ENCODE data around the gene RASIP1.
A peak's percentile ranks its signal among the peaks of the same experiment; 100 is the strongest.
"Not testable (repeated sequence)": the region's sequence is repeated elsewhere in the genome, so short reads cannot be mapped to it uniquely, and the experiment has no call there.

The RASIP1 gene

GRCh38 chr19:48680436-48681126 is 59.8 kb downstream of the RASIP1 start:
- 92% methylated on average over 45 of the region's 45 CpGs for WGBS
- Histone ChIP-seq H2BK5ac (ENCODE audit: low read depth, low read length, poor library complexity, severe bottlenecking) (no peak overlapping the region), H3K27me3 (ENCODE audit: control insufficient read depth in 1 of 2, insufficient read depth in 1 of 2, low read length in 2 of 2) (peaks cover 10 to 22% of the 10 kb centered on the region in 2 experiments), H3K79me1 (replicated peaks; ENCODE audit: low read length, poor library complexity, severe bottlenecking) (no peaks in the 10 kb centered on the region), H2BK120ac (ENCODE audit: low read depth, low read length) (no peak overlapping the region), H3K9ac (ENCODE audit: low read length) (no peak overlapping the region), H3K4me2 (ENCODE audit: low read length, poor library complexity, severe bottlenecking) (no peak overlapping the region), H4K8ac (ENCODE audit: low read length) (peak overlapping the region; percentile 13), H3K27ac (ENCODE audit: low read length, poor library complexity, severe bottlenecking) (no peak overlapping the region), H3K4me3 (ENCODE audit: insufficient read depth in 1 of 2, low read depth in 1 of 2, low read length in 2 of 2) (peak overlapping the region in 1 of 2 experiments; percentile 19), H2AK5ac (ENCODE audit: low read length, severe bottlenecking) (no peak overlapping the region), H3K18ac (ENCODE audit: low read depth in 1 of 2, low read length in 2 of 2) (peak overlapping the region in 1 of 2 experiments; percentile 71), H3K9me3 (ENCODE audit: control insufficient read depth, low read length) (no peaks in the 10 kb centered on the region), H3K23ac (ENCODE audit: low read length in 2 of 2) (no peak overlapping the region), H3K36me3 (ENCODE audit: control insufficient read depth in 1 of 2, insufficient read depth in 2 of 2, low read depth in 1 of 2, low read length in 2 of 2) (no peaks in the 10 kb centered on the region), H2BK12ac (ENCODE audit: low read length in 2 of 2) (no peak overlapping the region), H2BK15ac (ENCODE audit: low read depth, poor library complexity, severe bottlenecking) (no peak overlapping the region), H2AFZ (ENCODE audit: low read depth, low read length) (no peak overlapping the region), H3K4ac (ENCODE audit: low read depth in 1 of 2, low read length in 2 of 2) (no peak overlapping the region), H4K91ac (ENCODE audit: low read length) (peak overlapping the region; percentile 43), H3K14ac (ENCODE audit: low read length in 2 of 2) (no peak overlapping the region), H3K4me1 (ENCODE audit: control insufficient read depth, insufficient read depth, low read depth, low read length) (peaks cover 14% of the 10 kb centered on the region)
- DNase-seq = no peak

DNA sequence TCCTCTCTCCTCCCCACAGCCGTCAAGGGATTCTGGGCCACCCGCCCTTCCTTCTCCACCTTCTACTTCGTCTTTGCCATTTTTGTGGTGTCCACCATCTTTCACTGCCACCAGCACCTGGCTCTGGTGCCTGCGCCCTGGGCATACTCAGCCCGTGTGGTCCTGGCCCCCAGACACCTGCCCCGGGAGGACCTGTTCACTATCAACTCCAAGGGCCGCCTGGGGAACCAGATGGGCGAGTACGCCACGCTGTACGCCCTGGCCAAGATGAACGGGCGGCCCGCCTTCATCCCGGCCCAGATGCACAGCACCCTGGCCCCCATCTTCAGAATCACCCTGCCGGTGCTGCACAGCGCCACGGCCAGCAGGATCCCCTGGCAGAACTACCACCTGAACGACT is 60.4 kb downstream of the RASIP1 start:
- H3K4me3 ChIP-seq (ENCODE audit: insufficient read depth in 1 of 2, low read depth in 1 of 2, low read length in 2 of 2); H2AK5ac ChIP-seq (ENCODE audit: low read length, severe bottlenecking); H3K9me3 ChIP-seq (ENCODE audit: control insufficient read depth, low read length); H3K23ac ChIP-seq (ENCODE audit: low read length in 2 of 2); H3K79me1 ChIP-seq (replicated peaks; ENCODE audit: low read length, poor library complexity, severe bottlenecking); H2BK5ac ChIP-seq (ENCODE audit: low read depth, low read length, poor library complexity, severe bottlenecking); H4K91ac ChIP-seq (ENCODE audit: low read length); H2AFZ ChIP-seq (ENCODE audit: low read depth, low read length); H3K18ac ChIP-seq (ENCODE audit: low read depth in 1 of 2, low read length in 2 of 2); H4K8ac ChIP-seq (ENCODE audit: low read length); H3K4ac ChIP-seq (ENCODE audit: low read depth in 1 of 2, low read length in 2 of 2); H2BK12ac ChIP-seq (ENCODE audit: low read length in 2 of 2); DNase-seq; H2BK15ac ChIP-seq (ENCODE audit: low read depth, poor library complexity, severe bottlenecking); H3K4me2 ChIP-seq (ENCODE audit: low read length, poor library complexity, severe bottlenecking); H3K9ac ChIP-seq (ENCODE audit: low read length); H2BK120ac ChIP-seq (ENCODE audit: low read depth, low read length); H3K36me3 ChIP-seq (ENCODE audit: control insufficient read depth in 1 of 2, insufficient read depth in 2 of 2, low read depth in 1 of 2, low read length in 2 of 2); H3K27ac ChIP-seq (ENCODE audit: low read length, poor library complexity, severe bottlenecking); H3K14ac ChIP-seq (ENCODE audit: low read length in 2 of 2): not testable (repeated sequence)
- H3K27me3 ChIP-seq (ENCODE audit: control insufficient read depth in 1 of 2, insufficient read depth in 1 of 2, low read length in 2 of 2) = peaks cover 10 to 22% of the 10 kb centered on the region in 2 experiments
- peaks cover 17% of the 10 kb centered on the region for H3K4me1 ChIP-seq (ENCODE audit: control insufficient read depth, insufficient read depth, low read depth, low read length)
- 93% methylated on average over 12 of the region's 19 CpGs for WGBS

- H2BK15ac ChIP-seq (ENCODE audit: low read depth, poor library complexity, severe bottlenecking) = no peak overlapping the region
- no peak overlapping the region for H3K14ac ChIP-seq (ENCODE audit: low read length in 2 of 2)
- H4K91ac ChIP-seq (ENCODE audit: low read length) = no peak overlapping the region
- no peak overlapping the region for H2BK12ac ChIP-seq (ENCODE audit: low read length in 2 of 2)
- H2AK5ac ChIP-seq (ENCODE audit: low read length, severe bottlenecking) = no peak overlapping the region
- 46% methylated on average over 3 of the region's 4 CpGs for WGBS
- no peak overlapping the region for H3K23ac ChIP-seq (ENCODE audit: low read length in 2 of 2)
- no peak overlapping the region for H3K4me2 ChIP-seq (ENCODE audit: low read length, poor library complexity, severe bottlenecking)
- peaks cover 15 to 17% of the 10 kb centered on the region in 2 experiments for H3K27me3 ChIP-seq (ENCODE audit: control insufficient read depth in 1 of 2, insufficient read depth in 1 of 2, low read length in 2 of 2)
- H3K18ac ChIP-seq (ENCODE audit: low read depth in 1 of 2, low read length in 2 of 2) = no peak overlapping the region
- no peaks in the 10 kb centered on the region for H3K9me3 ChIP-seq (ENCODE audit: control insufficient read depth, low read length)
- H4K8ac ChIP-seq (ENCODE audit: low read length) = peak overlapping the region; percentile 20
- H2AFZ ChIP-seq (ENCODE audit: low read depth, low read length) = no peak overlapping the region
- H2BK5ac ChIP-seq (ENCODE audit: low read depth, low read length, poor library complexity, severe bottlenecking) = no peak overlapping the region
- DNase-seq = no peak
- H3K36me3 ChIP-seq (ENCODE audit: control insufficient read depth in 1 of 2, insufficient read depth in 2 of 2, low read depth in 1 of 2, low read length in 2 of 2) = no peaks in the 10 kb centered on the region
- no peak overlapping the region for H2BK120ac ChIP-seq (ENCODE audit: low read depth, low read length)
- no peak overlapping the region for H3K4ac ChIP-seq (ENCODE audit: low read depth in 1 of 2, low read length in 2 of 2)
- H3K4me3 ChIP-seq (ENCODE audit: insufficient read depth in 1 of 2, low read depth in 1 of 2, low read length in 2 of 2) = no peak overlapping the region
- H3K4me1 ChIP-seq (ENCODE audit: control insufficient read depth, insufficient read depth, low read depth, low read length) = peaks cover 19% of the 10 kb centered on the region
- no peak overlapping the region for H3K27ac ChIP-seq (ENCODE audit: low read length, poor library complexity, severe bottlenecking)
- no peak overlapping the region for H3K9ac ChIP-seq (ENCODE audit: low read length)
- H3K79me1 ChIP-seq (replicated peaks; ENCODE audit: low read length, poor library complexity, severe bottlenecking) = no peaks in the 10 kb centered on the region
Measured at GRCh38 chr19:48678201-48678600, 62.2 kb downstream of the RASIP1 start.

DNA sequence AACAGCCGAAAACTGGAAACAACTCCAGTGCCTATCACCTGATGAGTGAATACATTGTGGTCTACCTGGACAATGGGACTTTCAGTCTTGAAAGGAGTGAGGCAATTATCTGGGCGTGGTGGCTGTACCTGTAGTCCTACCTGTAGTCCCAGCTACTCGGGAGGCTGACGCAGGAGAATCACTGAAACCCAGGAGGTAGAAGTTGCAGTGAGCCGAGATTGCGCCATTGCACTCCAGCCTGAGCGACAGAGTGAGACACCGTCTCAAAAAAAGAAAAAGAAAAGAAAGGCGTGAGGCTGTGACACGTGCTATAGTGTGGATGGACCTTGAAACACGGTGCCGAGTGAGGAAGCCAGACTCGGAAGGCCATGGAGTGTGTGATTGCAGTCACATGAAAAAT is 63.5 kb downstream of the RASIP1 start:
- no peak overlapping the region for H3K4me3 ChIP-seq (ENCODE audit: insufficient read depth in 1 of 2, low read depth in 1 of 2, low read length in 2 of 2)
- no peak overlapping the region for H2BK12ac ChIP-seq (ENCODE audit: low read length in 2 of 2)
- no peak overlapping the region for H2BK120ac ChIP-seq (ENCODE audit: low read depth, low read length)
- no peak overlapping the region for H3K4me2 ChIP-seq (ENCODE audit: low read length, poor library complexity, severe bottlenecking)
- H3K36me3 ChIP-seq (ENCODE audit: control insufficient read depth in 1 of 2, insufficient read depth in 2 of 2, low read depth in 1 of 2, low read length in 2 of 2) = no peaks in the 10 kb centered on the region
- no peak overlapping the region for H2AK5ac ChIP-seq (ENCODE audit: low read length, severe bottlenecking)
- 91% methylated on average over 13 of the region's 13 CpGs for WGBS
- no peak overlapping the region for H3K4ac ChIP-seq (ENCODE audit: low read depth in 1 of 2, low read length in 2 of 2)
- H3K18ac ChIP-seq (ENCODE audit: low read depth in 1 of 2, low read length in 2 of 2) = no peak overlapping the region
- H3K79me1 ChIP-seq (replicated peaks; ENCODE audit: low read length, poor library complexity, severe bottlenecking) = no peaks in the 10 kb centered on the region
- DNase-seq = no peak
- peaks cover 18% of the 10 kb centered on the region for H3K4me1 ChIP-seq (ENCODE audit: control insufficient read depth, insufficient read depth, low read depth, low read length)
- no peak overlapping the region for H4K8ac ChIP-seq (ENCODE audit: low read length)
- H4K91ac ChIP-seq (ENCODE audit: low read length) = no peak overlapping the region
- H3K27ac ChIP-seq (ENCODE audit: low read length, poor library complexity, severe bottlenecking) = no peak overlapping the region
- no peak overlapping the region for H3K23ac ChIP-seq (ENCODE audit: low read length in 2 of 2)
- no peaks in the 10 kb centered on the region for H3K9me3 ChIP-seq (ENCODE audit: control insufficient read depth, low read length)
- H3K9ac ChIP-seq (ENCODE audit: low read length) = no peak overlapping the region
- H2BK15ac ChIP-seq (ENCODE audit: low read depth, poor library complexity, severe bottlenecking) = no peak overlapping the region
- no peak overlapping the region for H2BK5ac ChIP-seq (ENCODE audit: low read depth, low read length, poor library complexity, severe bottlenecking)
- H3K27me3 ChIP-seq (ENCODE audit: control insufficient read depth in 1 of 2, insufficient read depth in 1 of 2, low read length in 2 of 2) = peaks cover 14 to 15% of the 10 kb centered on the region in 2 experiments
- H3K14ac ChIP-seq (ENCODE audit: low read length in 2 of 2) = no peak overlapping the region
- no peak overlapping the region for H2AFZ ChIP-seq (ENCODE audit: low read depth, low read length)
